Colonic mucosa (tissue), 4 donors: ENCODE data around the gene TCEA2. TPM values are rescaled to one million over a fixed set of nuclear protein-coding genes. Genes with fewer than 3 reads are reported as not detected.

Experiments used
- DNase-seq: peaks from one replicate; pipeline ENCODE4 v3.0.0-alpha.2; 2020
- H3K27ac ChIP-seq: fragments of 200-600 bp; one replicate; pipeline ENCODE4 v1.8.0; 2021
- H3K27me3 ChIP-seq: fragments of 200-600 bp; one replicate; pipeline ENCODE4 v1.8.0; 2021
- H3K36me3 ChIP-seq: fragments of 200-600 bp; one replicate; pipeline ENCODE4 v1.8.0; 2021
- H3K4me1 ChIP-seq: fragments of 200-600 bp; one replicate; pipeline ENCODE4 v1.8.0; 2021; ENCODE audit warnings: mild to moderate bottlenecking
- H3K4me3 ChIP-seq: fragments of 200-600 bp; one replicate; pipeline ENCODE4 v1.8.0; 2021
- H3K9ac ChIP-seq, 2 donors: one replicate each; pipeline ENCODE4 v1.7.0; 2013; ENCODE audit warnings: control low read depth in 2 of 2, low read depth in 2 of 2, low read length in 2 of 2
- H3K9me3 ChIP-seq: fragments of 200-600 bp; one replicate; pipeline ENCODE4 v1.8.0; 2021
- CTCF ChIP-seq: fragments of 200-600 bp; IDR thresholded peaks from one replicate; pipeline ENCODE4 v1.8.0; 2022; ENCODE audit warnings: antibody characterized with exemption, mild to moderate bottlenecking
- intact Hi-C: fragments of 100-400 bp; cut with DNase I; formaldehyde crosslinking; loops from one replicate; pipeline ENCODE4 v1.14.1; 2022
- total RNA-seq, 2 donors: library from RNA; stranded (reverse); fragmentation: NEBNext Ultra II Directional in 1 of 2; extraction: Animal tissue kit (Norgen Biotek cat#: 25700) in 1 of 2; gene quantifications; one replicate each; pipeline ENCODE4 v1.2.1, GENCODE V29; 2021
- donor health status: healthy.
- donor health status: DM: no; HTN: no; CAD: no.
- donor health status: DM: no; HTN: no; CAD: no.

Gene TCEA2
- total RNA-seq, 2 donors from 2014 or later, result 7.3 to 11.8 TPM

DNA sequence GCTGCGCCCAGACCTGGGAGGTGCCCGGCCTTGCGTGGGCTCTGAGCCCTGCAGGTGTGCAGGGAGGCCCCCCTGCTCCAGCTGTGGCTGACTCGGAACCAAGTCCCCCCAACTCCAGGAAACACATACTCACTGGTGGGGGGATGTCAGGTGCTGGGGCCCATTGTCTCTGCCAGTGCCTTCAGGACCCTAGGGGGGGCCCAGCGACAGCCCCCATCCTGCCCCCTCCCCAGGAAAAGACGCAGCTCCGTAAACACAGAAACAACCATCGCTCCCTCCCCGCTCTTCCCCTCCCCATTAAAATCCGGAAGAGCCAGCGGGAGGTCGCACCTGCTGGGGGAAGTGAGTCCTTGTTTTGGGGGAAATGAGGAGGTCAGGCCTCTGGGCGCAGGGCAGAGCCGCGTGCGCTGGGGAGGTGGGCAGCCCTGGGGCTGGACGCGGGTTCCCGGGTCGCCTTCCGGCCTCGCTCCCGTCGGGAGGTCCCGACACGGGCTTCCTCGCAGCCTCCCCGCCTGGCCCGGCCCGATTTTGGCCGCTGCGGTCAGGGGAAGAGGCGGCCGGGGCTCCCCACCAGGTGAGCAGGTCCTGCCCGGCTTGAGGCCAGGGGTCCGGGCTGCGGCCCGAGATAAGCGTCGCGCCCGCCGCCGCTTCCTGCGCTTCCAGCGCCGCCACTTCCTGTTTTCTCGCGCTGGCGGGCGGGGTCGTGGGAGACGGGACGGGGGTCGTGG lies 20.8 kb upstream of the TCEA2 start:
- TF ChIP-seq CTCF, result no peak
- intact Hi-C loops, result no loop called here
- Histone ChIP-seq H3K4me1 (peaks cover 6% of the 10 kb centered on the region), H3K27ac (no peak overlapping the region), H3K4me3 (peak overlapping the region; percentile 31), H3K9me3 (no peaks in the 10 kb centered on the region), H3K27me3 (peaks cover 43% of the 10 kb centered on the region), H3K36me3 (no peaks in the 10 kb centered on the region), H3K9ac (peak overlapping the region; percentile 19 to 50)
- DNase-seq, result no peak

DNA sequence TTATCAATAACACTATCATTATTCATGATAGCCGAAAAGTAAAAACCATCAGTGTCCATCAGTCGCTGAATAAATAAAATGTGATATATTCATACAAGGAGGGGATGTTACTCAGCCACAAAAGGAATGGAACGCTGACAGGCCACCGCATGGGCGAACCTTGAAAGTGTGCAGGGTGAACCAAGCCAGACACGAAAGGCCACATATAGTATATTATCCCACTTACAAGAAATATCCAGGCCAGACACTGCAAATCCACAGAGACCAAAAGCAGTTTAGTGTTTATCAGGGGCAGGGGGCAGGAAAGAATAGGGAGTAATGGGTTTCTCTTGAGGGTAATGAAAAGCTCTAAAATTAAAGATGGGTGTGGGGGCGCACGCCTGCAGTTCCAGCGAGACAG lies 19.2 kb upstream of the TCEA2 start:
- Histone ChIP-seq H3K27ac (no peak overlapping the region), H3K9me3 (no peaks in the 10 kb centered on the region), H3K27me3 (peaks cover 54% of the 10 kb centered on the region), H3K36me3 (no peaks in the 10 kb centered on the region), H3K4me3 (no peak overlapping the region), H3K9ac (no peak overlapping the region), H3K4me1 (no peaks in the 10 kb centered on the region)
- intact Hi-C loops, result no loop called here
- TF ChIP-seq CTCF, result no peak
- DNase-seq, result no peak

DNA sequence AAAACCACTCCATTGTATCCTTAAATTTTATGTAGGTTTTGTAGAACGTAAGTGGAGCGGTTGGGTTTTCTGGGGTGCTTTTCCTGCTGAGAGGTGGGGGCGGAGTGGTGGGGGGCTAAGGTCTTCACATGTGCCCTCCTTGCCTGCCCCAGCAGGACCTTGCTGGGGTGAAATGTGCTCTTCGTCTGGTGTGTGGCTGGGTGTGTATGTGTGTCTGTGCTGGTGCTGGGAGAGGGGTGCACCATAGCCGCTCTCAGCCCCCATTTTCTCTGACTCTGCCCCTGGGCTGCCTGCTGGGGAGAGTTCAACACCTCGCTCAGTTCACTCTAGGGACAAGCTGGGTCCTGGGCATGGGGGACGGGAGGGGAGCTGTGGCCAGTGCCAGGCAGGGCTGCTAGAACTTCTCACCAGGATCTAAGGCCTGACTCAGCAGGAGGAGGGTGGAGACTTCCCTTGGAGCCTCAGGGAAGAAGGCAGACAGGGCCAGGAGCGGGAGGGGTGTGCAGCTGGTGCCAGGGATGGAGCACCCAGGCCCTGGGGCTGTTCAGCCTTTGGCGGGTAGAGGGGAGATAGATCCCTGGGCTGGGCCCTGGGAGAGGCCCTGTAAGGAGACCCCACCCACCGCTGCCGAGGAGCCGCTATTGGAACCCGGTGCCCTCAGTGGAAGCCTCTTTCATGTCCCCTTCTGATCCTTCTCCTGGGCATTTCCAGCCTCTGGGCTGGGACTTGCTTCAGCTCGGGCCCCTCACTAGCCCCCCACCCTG lies 18.3 kb upstream of the TCEA2 start:
- Histone ChIP-seq H3K27me3 (peaks cover 58% of the 10 kb centered on the region), H3K9me3 (no peaks in the 10 kb centered on the region), H3K36me3 (no peaks in the 10 kb centered on the region), H3K4me1 (no peaks in the 10 kb centered on the region), H3K4me3 (no peak overlapping the region), H3K9ac (no peak overlapping the region), H3K27ac (no peak overlapping the region)
- TF ChIP-seq CTCF, result no peak
- DNase-seq, result no peak
- intact Hi-C loops, result no loop called here

DNA sequence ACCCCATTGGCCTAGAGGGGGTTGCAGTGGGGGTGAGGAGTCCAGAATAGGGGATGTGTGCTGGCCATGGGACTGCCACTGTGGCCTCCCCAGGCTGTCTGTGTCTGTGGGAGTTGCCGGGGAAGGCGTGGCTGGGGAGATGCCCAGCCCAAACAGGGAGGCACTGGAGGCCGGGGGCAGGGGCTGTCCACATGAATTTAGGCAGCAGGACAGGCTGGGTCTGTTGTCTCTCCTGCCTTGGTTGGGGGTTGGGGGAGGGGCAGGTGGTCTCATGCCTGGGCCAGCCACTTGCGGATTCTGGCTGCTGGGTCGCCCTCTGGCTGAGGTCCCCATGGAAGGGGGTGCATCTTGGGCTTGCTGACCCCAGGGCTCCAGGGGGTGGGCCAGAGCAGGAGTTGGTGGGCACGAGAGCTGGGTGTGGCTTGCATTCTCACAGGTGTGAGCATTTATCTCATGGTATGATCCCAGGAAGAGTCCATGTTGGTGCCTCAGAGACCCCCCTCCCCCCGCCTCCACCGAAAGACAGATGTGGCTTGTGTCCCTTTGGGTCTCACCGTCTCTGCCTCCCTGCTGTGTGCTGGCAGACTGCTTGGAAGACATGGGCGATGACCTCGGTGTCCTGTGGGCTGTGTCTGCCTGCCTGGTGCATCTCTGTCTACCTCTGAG lies 17.5 kb upstream of the TCEA2 start:
- H3K4me3 ChIP-seq, result no peak overlapping the region
- H3K36me3 ChIP-seq, result no peaks in the 10 kb centered on the region
- intact Hi-C loops, result no loop called here
- H3K9me3 ChIP-seq, result no peaks in the 10 kb centered on the region
- peaks cover 63% of the 10 kb centered on the region for H3K27me3 ChIP-seq
- no peak overlapping the region for H3K27ac ChIP-seq
- no peaks in the 10 kb centered on the region for H3K4me1 ChIP-seq
- no peak for TF ChIP-seq CTCF
- no peak overlapping the region for H3K9ac ChIP-seq
- no peak for DNase-seq

GRCh38 chr20:64047046-64047389 lies 16.0 kb upstream of the TCEA2 start:
- H3K27me3 ChIP-seq, result peaks cover 63% of the 10 kb centered on the region
- no peak overlapping the region for H3K4me3 ChIP-seq
- H3K4me1 ChIP-seq, result no peaks in the 10 kb centered on the region
- no peaks in the 10 kb centered on the region for H3K9me3 ChIP-seq
- no peaks in the 10 kb centered on the region for H3K36me3 ChIP-seq
- no peak for TF ChIP-seq CTCF
- H3K9ac ChIP-seq, result no peak overlapping the region
- intact Hi-C loops, result no loop called here
- no peak overlapping the region for H3K27ac ChIP-seq
- DNase-seq, result no peak
